HG03342 (cell line): ENCODE results near the gene HNRNPDL.
"Not testable (repeated sequence)": the region's sequence is repeated elsewhere in the genome, so short reads cannot be mapped to it uniquely, and the experiment has no call there.

ENCODE experiments used
- ATAC-seq: cut with Tn5 transposase; IDR thresholded peaks from one replicate; pipeline ENCODE4 v1.9.1; 2021; ENCODE audit warnings: mild to moderate bottlenecking, moderate library complexity; ENCODE audit not compliant: unreplicated experiment

Gene HNRNPDL

GRCh38 chr4:82390061-82390460 is 40.2 kb downstream of the HNRNPDL start:
- not testable (repeated sequence) for ATAC-seq

GRCh38 chr4:82388405-82388804 is 41.9 kb downstream of the HNRNPDL start:
- no peak for ATAC-seq

- not testable (repeated sequence) for ATAC-seq
Measured at GRCh38 chr4:82386312-82386711, 44.0 kb downstream of the HNRNPDL start.

GRCh38 chr4:82382751-82383150 is 47.5 kb downstream of the HNRNPDL start:
- ATAC-seq, result no peak

- no peak for ATAC-seq
Measured at GRCh38 chr4:82381661-82382296, 48.5 kb downstream of the HNRNPDL start.

GRCh38 chr4:82381235-82381634 is 49.0 kb downstream of the HNRNPDL start:
- no peak for ATAC-seq

- ATAC-seq, result no peak
Measured at GRCh38 chr4:82380831-82381230, 49.4 kb downstream of the HNRNPDL start.

GRCh38 chr4:82380344-82380743 is 49.9 kb downstream of the HNRNPDL start:
- no peak for ATAC-seq

- no peak for ATAC-seq
Measured at GRCh38 chr4:82376109-82376508, 54.2 kb downstream of the HNRNPDL start.

- ATAC-seq, result peak; percentile 93
Measured at GRCh38 chr4:82373816-82374625, 56.2 kb downstream of the HNRNPDL start, which contains the start of gene HNRNPD. HNRNPD (minus strand) TSS chr4:82373991; CDS start chr4:82373678, 313 bp downstream.

- ATAC-seq, result peak; percentile 24
Measured at GRCh38 chr4:82373486-82373815, 56.8 kb downstream of the HNRNPDL start.
